Stimulated activated CD8-positive, alpha-beta memory T cell treated with anti-CD3 and anti-CD28 coated beads, Interleukin-12 subunit alpha, Interleukin-12 subunit beta, amount 100 ng/mL, for 24 hours (primary cell): ENCODE results near the gene USP6NL.

Experiments
- DNase-seq: peaks from one replicate; pipeline ENCODE4 v3.0.0-alpha.2; 2020; ENCODE audit errors: extremely low read depth

USP6NL gene

DNA sequence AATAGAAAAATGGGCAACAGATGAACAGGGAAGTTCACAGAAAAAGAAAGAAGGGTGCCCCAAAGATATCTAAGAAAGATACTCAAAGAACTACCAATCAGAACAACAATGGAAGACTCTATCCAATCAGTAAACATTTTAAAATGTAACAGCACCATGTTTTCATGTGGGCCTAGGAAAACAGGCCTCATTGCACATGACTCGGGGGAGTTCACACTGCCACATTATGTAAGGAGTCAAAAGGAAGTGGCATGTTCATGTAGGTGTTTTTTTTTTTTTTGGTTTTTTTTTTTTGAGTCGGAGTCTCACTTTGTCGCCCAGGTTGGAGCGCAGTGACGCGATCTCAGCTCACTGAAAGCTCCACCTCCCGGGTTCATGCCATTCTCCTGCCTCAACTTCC is 132.2 kb downstream of the USP6NL start:
- no peak for DNase-seq

DNA sequence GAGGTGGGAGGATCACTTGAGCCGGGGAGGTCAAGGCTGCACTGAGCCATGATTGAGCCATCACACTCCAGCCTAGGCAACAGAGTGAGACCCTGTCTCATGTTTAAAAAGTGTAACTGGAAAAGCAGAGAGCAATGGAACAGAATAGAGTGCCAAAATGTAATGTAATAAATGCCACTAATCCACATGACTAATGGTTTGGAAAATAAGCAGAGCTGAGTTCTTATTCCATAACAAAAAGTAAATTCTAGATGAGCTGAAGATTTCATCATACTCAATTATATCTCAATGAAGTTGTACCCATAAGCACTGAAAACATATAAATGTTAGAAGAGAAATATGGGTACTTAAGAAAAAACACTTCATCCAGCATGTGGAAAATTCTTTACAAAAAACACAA is 132.6 kb downstream of the USP6NL start:
- DNase-seq, result no peak

DNA sequence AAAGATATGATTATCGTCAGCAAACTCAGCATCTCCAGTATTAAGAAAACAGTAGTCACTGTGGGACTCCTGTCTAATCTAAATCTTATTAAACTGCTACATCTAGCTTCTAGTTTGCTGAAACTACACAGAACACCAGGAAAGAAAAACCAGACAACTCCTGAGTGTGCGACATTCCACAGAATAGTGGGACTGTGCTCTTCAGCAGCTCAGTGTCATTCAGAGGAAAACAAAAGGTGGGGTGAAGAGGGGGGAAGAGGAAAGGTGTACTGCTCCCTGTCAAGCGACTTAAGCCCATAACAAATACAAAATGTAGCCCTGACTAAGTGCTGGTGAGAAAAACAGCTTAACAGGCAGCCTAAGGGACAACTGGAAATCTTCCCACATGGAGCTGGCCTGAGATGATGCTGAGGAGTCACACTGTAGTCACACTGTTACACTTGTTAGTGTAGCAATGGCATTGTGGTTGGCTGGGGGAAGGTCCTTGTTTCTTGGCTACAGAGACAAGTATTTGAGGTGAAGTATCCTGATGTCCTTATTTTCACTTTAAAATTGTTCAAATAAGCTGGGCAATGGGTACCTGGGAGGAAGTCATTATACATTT is 135.5 kb downstream of the USP6NL start:
- DNase-seq, result no peak

DNA sequence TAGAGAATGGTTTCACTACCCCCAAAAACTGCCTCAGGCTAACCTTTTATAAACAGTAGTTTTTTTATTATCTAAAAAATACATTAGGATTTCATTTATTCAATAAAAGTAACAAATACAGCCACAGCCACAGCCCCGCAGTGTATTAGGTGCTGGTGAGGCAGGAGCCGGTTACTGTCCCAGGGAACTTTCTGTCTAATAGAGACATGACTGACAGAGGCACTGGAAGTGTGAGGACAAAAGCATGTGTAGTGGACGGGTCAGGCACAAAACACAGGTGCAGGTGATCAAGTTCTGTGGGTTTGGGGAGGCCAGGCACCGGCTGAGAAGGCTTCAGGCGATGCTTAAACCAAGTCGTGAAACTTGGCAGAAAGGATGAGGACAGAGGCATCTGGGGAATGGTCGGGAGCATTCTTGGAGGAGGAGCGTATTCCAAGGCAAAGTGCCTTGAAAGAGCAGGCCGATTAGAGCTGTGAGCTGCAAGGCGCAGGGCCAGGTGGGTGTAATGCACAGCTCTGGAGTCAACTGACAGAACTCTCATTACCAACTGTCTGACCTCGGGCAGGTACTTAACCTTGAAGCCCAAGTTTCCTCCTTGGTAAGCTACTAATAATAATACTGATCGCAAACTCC is 138.2 kb downstream of the USP6NL start:
- no peak for DNase-seq

DNA sequence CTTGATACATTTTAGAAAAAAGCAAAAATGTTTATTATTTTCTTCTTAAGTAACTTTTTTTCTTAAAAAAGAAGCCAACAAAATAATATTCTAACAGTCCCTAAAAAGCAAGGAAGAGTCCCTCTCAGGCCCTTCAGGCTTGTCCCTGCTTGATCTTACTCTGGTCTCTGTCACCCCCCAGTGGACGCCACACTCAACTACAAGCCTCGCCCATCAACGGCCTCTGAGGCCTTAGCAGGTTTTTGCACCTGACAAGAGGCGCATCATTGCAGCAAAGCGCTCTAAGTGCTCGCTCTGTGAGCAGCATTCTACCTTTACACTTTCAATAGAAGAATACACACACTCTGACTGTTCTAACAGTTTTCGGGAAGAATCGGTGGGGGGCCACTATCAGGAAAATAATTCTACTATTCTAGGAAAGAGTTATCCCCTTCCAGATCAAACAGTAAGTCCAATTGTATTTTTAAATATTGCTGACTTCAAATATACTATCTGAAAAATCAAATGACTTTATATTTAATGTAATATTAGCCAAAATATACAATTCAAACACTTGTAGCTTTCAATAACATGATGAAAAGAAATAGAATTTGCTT is 139.2 kb downstream of the USP6NL start:
- peak; percentile 23 for DNase-seq

DNA sequence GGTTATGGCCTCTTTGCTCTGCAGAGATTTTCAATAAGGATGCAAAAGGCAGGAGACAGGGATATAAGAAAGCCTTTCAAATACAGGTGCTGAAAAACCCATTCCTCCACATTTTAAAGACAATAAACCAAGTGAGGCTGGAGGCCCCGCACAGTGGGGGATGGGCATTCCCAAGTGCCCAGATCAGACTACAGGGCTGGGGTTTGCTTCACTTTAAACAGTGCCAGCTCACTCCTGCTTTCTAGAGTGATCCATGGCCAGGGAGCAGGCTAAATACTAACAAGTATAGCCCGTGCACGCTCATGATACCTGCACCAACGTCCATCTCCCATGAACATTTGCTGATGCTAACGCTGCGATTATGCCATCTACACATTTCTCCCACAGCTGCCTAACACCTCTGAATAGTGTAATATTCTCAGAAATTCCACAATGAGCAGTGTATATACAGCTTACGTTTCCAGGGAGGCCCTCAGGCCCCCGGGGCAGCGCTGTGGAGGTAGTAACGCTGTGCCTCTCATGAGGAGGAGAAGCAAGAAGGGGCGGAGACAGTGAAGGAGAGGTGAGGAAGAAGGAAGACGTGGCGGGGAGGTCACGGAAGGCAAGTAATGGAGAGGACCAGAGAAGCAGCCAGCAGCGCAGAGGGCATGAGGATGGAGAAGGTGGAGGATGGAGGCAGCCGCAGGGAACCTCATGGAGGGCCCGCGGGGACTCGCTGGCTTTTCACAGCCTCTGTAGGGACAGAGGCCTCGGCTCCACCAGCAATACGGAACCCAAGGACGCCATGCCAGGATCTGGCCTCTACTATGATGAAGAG is 141.7 kb downstream of the USP6NL start:
- no peak for DNase-seq

DNA sequence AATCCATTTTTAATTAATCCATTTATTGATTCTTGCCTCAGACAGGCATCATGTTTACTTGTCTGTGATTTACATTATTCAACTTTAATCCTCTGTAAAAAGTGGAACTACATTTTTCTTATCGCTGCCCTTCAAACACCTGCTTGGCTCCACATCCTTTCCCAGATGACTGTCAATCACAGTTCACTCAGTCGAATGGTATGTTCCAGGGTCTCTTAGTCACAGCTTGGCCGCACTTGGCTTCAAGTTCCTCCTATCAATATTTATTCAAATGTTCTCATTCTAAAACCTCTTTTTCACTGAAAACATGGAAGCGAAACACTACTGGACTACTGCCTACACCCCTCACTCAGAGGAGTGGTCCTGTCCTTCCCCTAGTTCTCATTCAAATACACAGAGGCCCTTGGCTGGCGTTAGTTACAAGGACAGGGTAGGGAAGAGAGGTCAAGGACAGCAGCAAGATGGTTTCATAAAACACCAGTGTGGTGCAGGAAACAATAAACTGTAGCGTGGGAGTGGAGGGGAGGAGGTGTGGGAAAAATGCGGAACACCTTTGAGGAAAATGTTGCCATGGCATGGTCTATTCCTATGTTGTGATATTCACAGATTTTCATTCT is 143.2 kb downstream of the USP6NL start:
- DNase-seq, result no peak

DNA sequence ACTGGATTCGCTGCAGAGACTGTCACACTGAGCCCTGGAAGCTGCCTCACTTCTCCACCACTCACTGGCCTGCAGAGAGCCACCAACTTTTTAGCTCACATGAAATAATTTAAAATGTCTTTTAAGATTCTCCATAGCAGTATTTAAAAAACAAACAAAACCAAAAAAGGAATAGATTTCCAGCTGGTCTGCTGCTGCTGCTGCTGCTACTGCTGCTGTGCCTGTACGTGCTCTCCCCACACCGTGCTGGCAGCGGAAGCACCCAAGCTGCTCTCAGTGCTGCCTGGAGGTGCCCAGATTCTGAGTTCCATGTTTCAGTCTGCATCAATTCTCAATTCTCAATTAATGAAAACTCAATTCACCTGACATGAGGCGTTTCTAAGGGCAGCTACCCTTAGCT is 146.0 kb downstream of the USP6NL start:
- DNase-seq, result no peak

DNA sequence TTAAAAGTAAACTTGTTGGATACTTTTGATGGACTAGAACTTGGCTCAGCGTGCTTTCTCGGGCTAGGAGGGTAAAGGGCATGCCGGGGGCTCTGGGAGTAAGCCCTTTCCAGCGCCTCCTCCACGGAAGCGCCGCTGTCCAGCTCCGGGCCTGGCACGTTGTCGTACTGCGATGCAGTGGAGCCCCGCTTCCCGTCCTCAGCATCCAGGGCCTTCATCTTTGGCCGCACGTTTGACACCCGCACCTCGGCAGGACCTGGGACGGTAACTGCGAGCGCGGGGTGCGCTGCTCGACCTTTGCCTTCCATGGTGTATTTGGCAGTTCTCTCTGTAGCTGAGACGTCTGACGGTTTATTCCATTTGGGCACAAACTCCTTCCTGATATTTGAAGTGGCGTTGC is 148.3 kb downstream of the USP6NL start:
- DNase-seq, result no peak

DNA sequence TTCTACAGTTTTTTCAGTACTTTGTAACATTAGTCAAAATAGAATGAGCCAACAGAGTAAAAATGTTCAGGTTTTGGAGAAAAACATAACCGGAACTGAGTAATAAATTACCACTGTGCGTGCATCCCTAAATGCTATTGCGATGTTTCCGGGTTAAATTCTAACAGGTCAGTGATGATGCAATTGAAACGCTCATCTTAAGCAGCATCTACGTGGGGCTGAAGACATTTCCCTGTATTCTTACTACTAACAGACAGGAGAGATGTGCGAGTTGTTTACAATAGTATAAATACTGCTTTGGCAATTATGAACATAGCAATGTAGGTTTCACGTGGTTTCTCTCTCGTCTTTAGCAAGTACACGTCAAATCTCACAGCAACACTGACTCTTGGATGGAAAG is 149.4 kb downstream of the USP6NL start:
- DNase-seq, result no peak

DNA sequence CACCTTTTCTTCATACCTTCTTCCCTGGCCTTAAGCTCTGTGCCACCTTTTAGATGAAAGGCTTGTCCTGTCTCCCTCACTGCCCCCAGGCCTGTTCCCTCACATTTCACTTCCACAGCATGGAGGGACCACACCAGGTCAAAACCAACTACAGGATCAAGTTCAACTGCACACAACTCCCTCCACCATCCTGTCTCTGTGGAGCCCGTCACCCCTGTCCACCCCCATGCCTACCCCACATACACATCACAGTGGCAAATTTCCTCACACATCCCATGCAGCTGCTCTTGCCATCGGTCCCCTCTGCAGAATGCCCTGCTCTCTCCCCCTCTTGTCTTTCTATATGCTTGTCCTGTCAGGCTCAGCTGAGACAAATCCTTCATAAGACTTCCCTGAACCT is 154.1 kb downstream of the USP6NL start:
- DNase-seq, result no peak

DNA sequence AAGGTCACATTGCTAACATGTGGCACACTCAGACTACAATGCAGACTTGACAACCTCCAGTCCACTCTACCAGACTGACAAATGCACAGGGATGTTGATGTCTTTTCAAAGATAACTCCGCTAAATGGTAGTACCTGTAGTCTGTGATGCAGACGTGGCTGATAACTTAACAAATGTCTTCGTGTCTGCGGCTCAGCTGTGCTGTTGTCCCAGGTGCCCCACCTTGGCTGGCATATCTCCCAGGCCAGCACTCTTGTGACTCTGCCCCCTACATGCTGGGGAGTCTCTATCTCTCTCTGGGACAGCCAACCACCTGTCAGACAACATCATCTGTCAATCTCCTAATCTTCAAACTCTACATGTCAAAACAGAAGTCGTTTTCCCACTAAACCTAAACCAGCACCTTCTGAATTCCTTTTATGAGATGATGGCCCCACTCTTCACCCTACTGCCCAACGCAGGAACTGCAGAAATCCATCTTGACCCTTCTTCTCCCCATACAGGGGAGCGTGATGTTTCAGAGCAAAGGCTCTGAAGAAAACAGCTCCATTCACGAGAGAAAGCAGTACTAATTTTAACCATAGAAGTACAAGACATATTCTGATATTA is 156.4 kb downstream of the USP6NL start:
- no peak for DNase-seq

DNA sequence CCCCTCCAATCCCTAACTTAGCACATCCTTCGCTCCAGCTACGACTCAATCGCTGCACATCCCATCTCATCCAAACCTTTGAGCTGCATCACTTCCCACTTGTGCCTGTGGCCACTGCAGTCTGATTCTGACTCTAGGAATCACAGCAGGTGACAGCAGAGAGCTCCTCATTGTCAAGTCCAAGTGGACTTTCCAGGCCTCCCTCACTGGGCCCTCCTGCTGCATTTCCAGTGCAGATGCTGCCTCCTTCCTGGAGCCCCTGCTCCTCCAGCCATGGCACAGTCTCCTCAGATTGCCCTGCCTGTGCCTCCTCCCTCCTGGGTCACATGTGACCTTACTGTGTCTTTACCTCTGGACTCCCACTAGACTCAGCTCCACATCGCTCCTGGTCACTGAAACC is 157.3 kb downstream of the USP6NL start:
- no peak for DNase-seq

DNA sequence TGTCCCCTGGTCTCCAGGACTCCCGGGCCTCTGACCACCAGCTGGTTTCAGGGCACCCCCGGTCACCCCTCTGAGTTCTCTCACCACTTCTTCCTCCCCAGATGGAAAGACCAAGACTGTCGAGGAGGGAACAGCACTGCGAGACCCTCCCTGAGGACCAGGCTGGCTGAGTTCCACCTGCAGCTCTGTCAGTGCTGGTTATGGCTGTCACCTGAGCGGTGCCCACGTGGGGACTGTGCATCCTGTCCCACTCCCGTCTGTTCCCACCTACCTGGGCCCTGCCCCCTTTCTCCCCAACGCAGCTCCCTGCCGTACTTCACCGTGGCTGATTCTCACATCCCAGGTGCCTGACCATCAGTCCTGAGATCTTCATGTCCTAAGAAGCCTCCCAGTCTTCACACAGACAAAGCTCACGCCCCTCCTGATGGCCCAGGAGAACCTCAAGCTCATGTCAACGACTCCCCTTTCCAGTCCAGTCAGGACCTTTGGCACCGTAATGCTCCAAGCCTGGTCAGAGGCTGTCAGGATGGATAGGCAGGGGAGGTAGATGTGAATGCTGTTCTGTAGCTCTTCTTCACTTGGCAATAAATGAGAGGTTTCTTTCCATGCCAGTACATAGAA is 159.7 kb downstream of the USP6NL start:
- no peak for DNase-seq

DNA sequence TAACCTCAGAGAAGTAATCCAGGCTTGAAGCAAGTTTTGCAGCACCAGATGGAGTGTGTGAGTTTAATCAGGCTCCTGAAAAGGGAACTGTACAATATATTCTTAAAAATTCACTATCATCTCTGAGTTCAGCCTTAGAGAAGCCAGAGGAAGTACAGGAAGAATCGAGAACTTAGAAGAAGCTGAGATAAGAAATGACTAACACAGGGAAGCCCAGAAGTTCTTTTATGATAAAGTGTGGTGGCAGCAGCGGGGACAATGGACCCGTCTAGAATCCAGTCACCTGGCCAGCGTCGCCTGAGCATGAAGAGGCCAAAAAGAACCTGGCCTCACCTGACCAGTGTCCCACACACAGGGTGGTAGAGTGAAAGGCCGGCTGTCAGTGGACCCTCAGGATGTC is 161.0 kb downstream of the USP6NL start:
- no peak for DNase-seq

DNA sequence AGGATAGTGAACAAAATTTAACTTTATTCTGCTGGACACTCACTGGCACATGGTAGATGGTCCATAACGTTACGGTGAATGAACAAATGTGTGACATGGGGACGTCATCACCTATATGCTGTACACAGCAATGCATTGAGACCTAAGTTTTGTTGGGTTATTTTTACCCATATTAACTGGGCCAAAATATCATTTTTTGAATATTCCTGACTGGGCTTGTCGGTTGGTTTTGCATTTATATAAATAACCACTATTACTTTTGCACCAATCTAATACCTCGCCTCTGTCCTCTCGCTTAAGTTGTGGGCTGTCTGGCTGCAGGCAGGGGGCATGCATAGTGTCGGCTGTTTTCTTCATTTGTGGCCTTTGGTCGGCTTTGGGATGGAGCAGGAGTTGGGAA is 161.7 kb downstream of the USP6NL start:
- DNase-seq, result no peak

DNA sequence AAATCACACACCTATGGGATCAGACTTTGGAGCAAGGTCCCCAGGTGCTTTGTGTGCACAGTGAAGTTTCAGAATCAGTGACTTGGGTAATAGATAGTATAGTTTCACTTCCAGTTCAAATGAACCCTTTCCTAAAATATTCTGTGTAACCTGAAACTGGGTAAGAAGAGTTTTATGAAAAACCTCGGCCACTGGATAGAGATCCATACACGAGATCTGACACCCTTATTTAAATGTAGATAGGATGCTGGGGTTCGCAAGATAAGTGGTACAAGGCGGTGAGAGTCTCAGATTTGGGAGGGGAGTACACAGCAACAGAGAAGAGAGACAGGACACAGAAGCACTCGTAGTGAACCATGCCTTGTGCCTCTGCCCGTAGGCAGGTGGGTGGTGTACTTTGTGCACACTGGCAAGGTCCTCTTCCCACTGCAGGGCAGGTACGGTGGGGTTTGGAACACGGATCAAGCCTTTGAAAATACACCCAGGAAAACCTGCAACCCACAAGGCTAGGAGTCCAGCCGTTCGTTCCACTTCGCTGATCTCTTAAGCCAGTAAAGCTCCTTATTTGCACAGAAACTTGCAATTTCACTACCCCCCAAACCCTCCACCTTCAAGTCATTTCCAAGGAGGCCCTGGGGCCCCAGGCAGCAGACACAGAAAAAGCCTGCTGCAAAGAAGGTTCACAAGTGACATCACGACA is 162.8 kb downstream of the USP6NL start:
- DNase-seq, result no peak

DNA sequence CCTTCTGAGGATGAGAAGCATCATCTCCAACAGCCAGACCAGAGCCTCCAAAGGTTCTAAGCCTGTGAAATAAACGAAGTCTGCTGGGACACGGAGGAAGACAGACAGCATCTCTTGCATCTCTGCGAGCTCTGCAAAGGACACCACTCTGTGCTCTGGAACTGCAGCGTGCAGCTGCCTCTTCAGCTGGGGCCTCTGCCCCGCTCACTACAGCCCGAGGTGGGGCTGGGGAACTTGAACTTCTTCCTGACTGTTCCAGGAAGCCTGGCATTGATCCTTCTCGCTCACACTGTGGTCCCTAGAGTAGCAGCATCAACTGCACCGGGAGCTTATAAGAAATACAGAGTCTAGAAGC is 163.3 kb downstream of the USP6NL start:
- no peak for DNase-seq

DNA sequence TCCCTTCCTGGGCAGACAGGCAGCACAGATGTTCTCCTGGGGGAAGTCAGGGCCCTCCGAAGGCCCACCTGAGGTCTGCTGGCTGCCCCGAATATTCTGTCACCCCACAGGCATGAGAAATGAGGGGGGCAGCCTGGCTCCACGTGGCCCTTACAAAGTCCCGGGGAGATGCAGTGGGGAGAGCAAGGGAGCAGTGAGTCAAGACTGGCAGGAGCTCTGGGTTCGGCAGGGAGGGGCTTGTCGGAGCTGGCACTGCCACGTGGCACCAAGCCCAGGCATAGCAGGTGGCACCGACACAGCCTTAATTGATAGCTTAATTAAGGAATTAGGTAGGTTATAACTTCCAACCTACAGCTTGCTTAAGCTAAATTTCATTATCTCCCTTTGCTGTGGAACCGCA is 163.9 kb downstream of the USP6NL start:
- DNase-seq, result no peak

DNA sequence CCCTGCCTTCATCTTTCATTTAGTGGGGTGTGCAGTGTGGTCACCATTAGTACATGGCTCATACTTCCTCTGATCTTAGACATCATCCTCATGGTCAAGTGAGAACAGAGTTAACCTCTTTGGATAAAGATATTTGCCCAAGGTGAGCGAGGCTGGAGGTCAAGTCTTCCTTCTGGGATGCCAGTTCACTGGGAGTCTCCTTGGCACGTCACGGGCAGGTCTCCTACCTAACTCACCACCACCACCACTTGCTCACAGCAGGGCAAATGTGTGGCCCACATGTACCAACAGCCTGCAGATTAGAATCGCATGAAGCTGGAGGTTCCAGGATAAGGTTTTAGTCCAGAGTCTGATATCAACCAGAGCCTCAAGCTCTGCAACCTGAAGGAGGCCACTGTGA is 164.6 kb downstream of the USP6NL start:
- DNase-seq, result no peak

DNA sequence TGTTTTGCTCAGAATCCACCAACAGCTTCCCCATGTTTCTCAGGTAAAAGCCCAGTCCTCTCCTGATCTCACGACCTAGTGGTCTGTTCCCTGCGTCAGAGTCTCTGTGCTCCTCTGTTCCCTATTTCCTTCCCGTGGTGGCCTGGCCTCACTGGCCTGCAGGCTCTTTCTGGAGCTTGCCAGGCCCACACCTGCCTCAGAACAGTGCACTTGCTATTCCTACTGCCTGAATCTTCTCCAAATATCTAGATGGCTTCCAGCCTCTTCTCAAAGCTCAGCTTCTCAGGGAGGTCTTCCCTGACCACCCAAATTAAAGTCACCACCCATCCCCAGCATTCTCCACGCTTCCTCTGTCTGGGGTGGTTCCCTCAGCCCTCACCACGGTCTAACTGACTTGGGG is 165.3 kb downstream of the USP6NL start:
- no peak for DNase-seq
